Measurements from ENCODE around the gene FGD2. TPM values are rescaled to one million over a fixed set of nuclear protein-coding genes. Genes with fewer than 3 reads are reported as not detected.

The FGD2 gene
- total RNA-seq, 3 donors from 2014 or later: 6.9 to 18.3 (median 14.1) TPM

GRCh38 chr6:37033255-37033654 is 27.8 kb downstream of the FGD2 start:
- TF ChIP-seq CTCF (IDR thresholded peaks at IDR 0.05): no peak
- no peaks in the 10 kb centered on the region for H3K4me1 ChIP-seq (ENCODE audit: low read depth)
- DNase-seq: peak in 1 of 3 donors; percentile 39
- intact Hi-C loops (cut with DNase I, micrococcal nuclease): no loop called here
- peaks cover 5% of the 10 kb centered on the region for H3K9me3 ChIP-seq
- peak; percentile 52 for ATAC-seq
- no peaks in the 10 kb centered on the region for H3K36me3 ChIP-seq (ENCODE audit: low read depth)
- H3K4me3 ChIP-seq: no peak overlapping the region

GRCh38 chr6:37033819-37034795 is 28.7 kb downstream of the FGD2 start:
- Histone ChIP-seq H3K36me3 (ENCODE audit: low read depth) (no peaks in the 10 kb centered on the region), H3K4me1 (ENCODE audit: low read depth) (no peaks in the 10 kb centered on the region), H3K4me3 (no peak overlapping the region), H3K9me3 (peaks cover 5% of the 10 kb centered on the region)
- TF ChIP-seq CTCF (IDR thresholded peaks at IDR 0.05): no peak
- no peak for ATAC-seq
- intact Hi-C loops (cut with DNase I, micrococcal nuclease): no loop called here
- DNase-seq: peak in 1 of 3 donors; percentile 10

GRCh38 chr6:37036146-37036545 is 30.7 kb downstream of the FGD2 start:
- DNase-seq (peak in 1 of 3 donors; percentile 9), ATAC-seq (no peak)
- no peaks in the 10 kb centered on the region for H3K9me3 ChIP-seq
- no peaks in the 10 kb centered on the region for H3K4me1 ChIP-seq (ENCODE audit: low read depth)
- no peaks in the 10 kb centered on the region for H3K36me3 ChIP-seq (ENCODE audit: low read depth)
- intact Hi-C loops (cut with DNase I, micrococcal nuclease): no loop called here
- TF ChIP-seq CTCF (IDR thresholded peaks at IDR 0.05): no peak
- H3K4me3 ChIP-seq: no peak overlapping the region

GRCh38 chr6:37038292-37039198 is 33.1 kb downstream of the FGD2 start:
- ATAC-seq: peak; percentile 55
- Histone ChIP-seq H3K9me3 (no peaks in the 10 kb centered on the region), H3K4me1 (ENCODE audit: low read depth) (no peaks in the 10 kb centered on the region), H3K4me3 (no peak overlapping the region), H3K36me3 (ENCODE audit: low read depth) (no peaks in the 10 kb centered on the region)
- no peak for TF ChIP-seq CTCF (IDR thresholded peaks at IDR 0.05)
- intact Hi-C loops (cut with DNase I, micrococcal nuclease): no loop called here
- DNase-seq: peak; percentile 19 to 49 (median 37)

GRCh38 chr6:37039958-37040357 is 34.5 kb downstream of the FGD2 start:
- Histone ChIP-seq H3K36me3 (ENCODE audit: low read depth) (no peaks in the 10 kb centered on the region), H3K9me3 (no peaks in the 10 kb centered on the region), H3K4me3 (no peak overlapping the region), H3K4me1 (ENCODE audit: low read depth) (no peaks in the 10 kb centered on the region)
- intact Hi-C loops (cut with DNase I, micrococcal nuclease): no loop called here
- no peak for TF ChIP-seq CTCF (IDR thresholded peaks at IDR 0.05)
- DNase-seq (peak in 2 of 3 donors; percentile 3 to 7), ATAC-seq (no peak)
